ENCODE measurements around the gene DCLK1.

DCLK1 gene

DNA sequence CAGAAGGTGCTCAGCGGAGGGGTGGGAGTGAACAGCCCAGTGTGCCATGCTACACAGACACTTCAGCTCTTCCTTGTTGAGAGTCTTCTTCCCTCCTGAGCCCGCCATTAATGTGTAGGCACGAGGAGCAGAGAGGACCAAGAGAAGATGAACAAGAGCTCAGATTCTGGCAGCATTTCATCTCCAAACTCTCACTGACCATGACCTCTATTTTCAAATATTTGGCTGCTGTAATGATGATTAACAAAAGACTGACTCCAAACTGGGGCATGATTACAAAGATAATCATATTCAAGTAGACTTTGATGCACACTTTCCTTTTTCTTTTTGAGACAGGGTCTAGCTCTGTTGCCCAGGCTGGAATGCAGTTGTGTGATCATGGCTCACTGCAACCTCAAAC lies 236.5 kb downstream of the DCLK1 start:
- no peak for DNase-seq (ENCODE audit: low read depth in 2 of 2)

DNA sequence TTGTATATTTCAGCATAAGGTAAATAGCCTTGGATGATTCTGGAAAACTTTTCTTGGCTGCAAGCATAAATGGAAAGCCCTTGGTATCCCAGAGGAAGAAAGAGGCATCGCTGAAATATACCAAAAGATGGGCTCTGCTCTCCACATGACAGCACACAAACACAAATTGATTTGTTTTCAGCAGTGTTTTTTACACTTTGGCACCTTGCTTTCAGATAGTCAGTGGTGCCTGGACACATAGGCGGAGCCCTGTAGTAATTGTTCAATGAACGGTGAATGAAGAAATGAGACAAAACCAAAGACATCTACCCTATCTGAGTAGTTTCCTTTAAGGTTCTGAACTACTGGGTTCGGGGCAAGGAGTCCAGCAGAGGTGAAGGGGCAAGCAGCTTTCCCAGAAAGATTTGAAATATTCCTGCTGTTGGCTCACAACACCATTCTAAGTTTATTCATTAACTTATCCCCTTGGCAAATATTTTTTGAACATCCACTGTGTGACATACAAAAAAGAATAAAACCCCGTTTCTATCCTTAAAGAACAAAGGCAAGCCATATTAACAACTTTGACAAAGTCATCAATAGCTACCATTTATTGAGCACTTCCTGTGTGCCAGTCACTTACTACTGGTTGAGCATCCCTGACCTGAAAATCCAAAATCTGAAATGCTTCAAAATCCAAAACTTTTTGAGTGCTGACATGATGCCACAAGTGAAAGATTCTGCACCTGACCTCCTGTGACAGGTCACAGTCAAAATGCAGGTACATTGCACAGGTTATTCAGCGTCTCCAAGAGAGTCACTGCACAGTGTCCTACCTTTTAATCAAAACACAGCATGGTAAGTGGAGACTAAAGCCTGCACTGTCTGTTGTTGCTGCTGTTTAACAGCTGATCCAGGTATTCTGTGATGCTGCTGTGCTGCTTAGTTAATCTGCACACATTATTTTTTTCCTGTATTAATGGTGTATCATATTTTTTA lies 238.1 kb downstream of the DCLK1 start:
- no peak for DNase-seq (ENCODE audit: low read depth in 2 of 2)

DNA sequence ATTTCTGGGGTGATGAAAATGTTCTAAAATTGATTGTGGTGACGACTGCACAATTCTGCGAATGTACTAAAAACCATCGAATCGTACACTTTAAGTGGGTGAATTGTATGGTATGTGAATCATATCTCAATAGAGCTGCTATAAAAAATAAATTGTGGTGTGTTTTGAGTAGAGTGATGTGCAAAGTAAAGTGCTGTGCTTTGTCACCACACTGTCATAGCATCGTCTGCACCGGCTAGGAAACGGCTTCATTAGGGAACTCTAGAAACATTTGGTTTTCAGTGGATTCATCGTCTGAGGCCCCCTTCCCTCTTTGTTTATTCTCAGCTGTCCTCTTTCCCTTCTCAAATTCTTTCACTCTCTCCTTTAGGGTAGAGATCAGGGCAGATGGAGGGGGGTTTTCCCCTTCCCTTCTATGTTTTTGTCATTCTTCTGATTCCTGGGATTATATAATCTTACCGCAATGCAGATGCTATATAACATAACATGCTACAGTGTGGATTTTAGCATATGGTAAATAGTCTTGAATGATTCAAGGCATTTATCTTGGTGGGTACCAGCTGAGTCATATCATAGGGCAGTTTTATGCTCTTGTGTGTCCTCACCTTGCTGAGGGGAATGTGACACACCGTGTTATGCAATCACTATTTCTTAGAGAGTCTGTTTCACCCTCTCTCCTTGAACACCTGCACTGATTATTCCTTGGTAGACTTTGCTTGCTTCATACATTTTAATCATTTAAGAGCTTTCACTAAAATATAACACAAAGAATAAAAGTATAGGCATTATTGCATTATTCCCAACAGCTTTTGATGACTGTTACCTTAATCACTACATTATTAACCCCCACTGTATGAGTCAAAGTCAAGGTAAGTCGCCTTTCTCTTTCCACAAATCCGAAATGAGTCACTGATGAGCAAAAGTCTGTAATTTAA lies 239.4 kb downstream of the DCLK1 start:
- DNase-seq (ENCODE audit: low read depth in 2 of 2), result no peak

DNA sequence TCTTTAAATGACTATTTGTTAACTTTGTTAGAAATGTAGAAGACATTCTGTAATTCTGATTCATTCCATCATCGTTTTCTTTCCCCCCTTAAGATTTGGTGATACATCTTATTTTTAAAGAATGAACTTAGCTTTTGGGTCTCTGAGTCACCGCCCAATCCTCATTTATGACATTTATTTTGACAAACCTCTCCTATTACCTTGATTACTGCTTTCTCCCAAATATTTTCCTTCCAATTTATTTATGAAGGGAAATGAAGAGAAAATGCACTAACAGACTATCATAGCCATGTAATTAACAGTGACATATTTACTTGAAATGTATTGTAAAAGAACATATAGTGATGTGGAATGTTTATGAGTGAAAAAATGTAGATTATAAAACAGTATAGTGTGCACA lies 241.6 kb downstream of the DCLK1 start:
- DNase-seq (ENCODE audit: low read depth in 2 of 2), result no peak

DNA sequence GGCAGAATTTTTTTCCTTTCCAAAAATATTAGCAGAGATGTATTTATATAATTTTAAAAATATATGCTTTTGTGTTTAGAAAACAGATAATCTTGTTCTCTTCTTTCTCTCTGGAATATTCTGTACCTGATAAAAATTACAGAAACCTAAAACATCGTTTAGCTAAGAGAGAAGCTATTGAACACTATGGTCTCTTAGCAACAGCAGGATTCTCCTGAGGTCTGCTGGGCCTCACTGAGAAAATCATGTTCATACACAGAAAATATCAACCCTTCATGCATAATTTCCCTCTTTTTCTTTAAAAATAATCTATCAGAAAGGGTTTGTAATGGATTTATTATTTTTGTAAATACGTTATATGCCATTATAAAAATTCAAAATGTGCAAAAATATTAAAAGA lies 242.2 kb downstream of the DCLK1 start:
- DNase-seq (ENCODE audit: low read depth in 2 of 2), result no peak

DNA sequence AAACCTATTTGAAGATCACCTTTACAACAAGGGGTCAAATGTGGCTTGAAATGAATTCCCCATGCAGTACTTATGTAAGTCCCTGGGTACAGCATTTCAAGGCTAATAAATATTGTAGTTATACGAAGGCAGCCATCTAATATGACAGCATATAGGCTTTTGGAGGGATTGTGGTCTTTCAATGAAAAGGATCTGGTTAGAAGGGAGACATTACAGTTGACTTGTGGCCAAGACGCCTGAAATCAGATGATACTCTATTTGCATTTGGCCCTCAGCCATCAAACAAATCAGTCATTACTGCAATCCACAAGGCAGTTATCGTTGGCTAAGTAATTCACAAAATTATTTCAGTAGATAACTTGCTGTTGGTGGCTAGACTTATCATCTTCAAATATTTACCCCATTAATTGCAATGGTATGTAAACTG lies 242.7 kb downstream of the DCLK1 start:
- DNase-seq (ENCODE audit: low read depth in 2 of 2), result no peak

DNA sequence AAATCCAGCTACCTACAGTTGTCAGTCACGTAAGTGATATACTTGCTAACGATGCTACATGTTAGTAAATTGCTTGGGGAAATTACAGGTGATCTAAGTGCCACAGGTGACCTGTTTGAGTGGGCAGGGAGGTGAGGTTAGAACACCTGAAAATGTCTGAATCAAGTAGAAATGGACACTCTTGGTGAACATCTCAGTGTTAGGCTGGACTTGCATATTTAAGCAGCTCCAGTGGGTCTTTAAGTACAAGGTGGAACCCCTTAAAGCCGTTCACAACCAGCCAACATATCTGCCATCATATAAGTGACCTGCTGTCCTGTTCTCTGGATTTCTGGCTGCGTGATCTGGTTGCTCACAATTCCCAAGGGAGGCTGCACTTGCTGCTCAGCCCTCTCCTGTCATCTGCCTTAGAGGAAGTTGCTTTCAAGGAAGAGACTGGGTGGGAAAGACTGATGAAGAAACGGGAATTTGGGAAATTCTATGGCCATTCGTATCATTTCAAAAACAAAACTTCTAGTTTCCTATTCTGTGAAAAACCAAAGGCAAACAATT lies 244.0 kb downstream of the DCLK1 start:
- no peak for DNase-seq (ENCODE audit: low read depth in 2 of 2)

DNA sequence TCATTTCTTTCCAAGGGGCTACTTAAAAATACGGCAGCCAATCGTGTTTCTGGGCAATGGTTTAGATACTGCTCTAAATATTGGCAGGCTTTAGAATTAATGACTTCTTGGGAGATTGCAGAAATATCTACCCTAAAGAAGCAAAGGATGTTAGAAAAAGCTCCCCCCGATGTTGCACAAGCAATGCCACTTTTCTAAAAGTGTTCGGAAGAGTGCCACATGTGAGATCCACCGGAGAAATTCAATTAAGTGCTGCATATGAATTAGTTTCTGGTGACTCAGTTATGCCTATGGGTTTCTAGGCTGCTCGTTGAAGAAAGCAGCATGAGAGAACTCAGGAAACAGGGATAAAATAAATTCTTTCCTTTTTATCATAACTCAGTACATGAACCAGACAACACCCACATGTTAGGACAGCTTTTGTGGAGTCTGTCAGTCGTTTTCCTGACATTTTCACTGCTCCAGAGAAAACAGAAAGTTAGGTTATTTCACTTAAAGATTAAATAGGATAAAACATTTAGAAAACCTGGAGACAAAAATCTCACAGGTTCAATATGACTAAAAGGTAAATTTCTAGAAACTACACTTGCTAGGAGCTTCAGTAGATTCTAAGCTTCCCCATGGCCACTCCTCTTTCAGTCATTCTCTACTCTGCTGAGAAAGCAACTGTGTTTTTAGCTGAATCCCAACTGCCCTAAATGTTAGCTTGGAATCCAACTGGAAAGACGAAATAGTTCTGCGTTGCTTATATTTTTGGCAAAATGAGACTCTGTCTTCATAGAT lies 244.7 kb downstream of the DCLK1 start:
- DNase-seq (ENCODE audit: low read depth in 2 of 2), result no peak

DNA sequence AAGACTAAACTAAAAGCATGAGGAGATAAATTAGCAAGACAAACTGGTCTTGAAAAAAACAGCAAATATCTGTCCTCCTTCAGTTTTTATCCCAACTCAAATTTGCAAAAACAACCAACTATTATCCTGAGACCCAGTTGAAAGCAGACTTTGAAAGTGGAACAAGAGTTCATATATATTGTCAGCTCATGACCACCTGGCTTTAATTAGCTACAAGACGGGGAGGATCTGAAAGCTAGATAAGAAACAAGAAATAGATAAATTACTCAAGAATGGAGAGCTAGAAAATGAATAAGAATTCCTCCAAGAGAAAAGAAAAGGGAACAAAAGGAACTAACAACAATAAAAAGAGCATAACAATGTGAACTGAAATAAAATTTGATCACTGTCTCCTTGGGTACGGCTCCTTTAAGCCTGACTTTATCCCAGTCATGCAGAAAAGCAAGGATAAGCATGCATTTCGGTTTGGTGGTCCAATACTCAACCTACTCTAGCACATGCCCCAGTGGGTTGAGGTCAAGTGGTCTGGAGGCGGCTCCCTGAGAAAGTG lies 246.9 kb downstream of the DCLK1 start:
- no peak for DNase-seq (ENCODE audit: low read depth in 2 of 2)

DNA sequence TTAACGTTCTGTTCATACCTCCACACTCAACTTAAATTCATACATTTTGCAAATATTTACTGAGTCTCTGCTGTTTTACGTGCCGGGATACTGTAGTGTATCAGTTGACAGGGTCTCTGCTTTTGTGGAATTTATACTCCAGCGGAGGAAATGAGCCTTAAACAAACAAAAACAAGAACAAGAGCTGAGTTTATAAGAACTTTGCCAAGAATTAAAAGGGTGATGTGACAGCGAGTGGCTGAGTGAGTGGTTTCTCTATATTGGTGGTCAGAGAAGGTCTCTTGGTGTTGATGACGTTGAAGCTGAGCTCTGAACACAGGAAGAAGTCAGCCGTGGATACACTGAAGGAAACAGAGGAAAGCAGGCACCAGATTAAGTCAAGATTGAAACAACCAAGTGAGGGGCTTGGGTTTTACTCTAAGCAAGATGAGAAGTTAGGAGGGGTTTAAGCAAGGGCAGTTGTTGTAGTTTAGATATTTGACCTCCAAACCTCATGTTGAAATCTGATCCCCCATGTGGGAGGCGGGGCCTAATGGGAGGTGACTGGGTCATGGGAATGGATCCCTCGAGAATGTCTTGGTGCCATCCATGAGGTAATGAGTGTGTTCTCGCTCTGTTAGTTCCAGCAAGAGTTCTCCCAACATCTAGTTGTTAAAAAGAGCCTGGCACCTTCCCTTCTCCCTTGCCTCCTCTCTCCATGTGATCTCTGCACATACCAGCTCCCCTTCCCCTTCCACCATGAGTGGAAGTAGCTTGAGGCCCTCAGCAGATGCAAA lies 248.3 kb downstream of the DCLK1 start:
- no peak for DNase-seq (ENCODE audit: low read depth in 2 of 2)

DNA sequence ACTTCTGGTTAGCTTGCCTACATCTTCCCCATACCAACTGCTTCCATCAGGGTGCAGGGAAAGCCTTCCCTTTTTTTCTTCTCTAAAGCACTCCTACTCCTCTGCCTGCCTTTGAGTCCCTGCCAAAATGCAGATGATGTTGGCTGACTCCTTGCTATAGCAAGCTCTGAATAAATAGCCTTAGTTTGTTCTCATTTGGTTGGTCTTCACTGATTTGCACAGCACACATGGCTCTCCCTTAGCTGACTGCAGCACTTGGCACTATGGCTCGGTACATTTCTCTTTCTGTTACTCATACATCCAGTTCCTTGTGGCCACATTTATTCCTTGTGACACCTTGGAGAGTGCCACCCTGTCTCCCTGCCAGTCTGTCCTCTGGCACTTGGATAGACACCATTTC lies 249.8 kb downstream of the DCLK1 start:
- no peak for DNase-seq (ENCODE audit: low read depth in 2 of 2)

DNA sequence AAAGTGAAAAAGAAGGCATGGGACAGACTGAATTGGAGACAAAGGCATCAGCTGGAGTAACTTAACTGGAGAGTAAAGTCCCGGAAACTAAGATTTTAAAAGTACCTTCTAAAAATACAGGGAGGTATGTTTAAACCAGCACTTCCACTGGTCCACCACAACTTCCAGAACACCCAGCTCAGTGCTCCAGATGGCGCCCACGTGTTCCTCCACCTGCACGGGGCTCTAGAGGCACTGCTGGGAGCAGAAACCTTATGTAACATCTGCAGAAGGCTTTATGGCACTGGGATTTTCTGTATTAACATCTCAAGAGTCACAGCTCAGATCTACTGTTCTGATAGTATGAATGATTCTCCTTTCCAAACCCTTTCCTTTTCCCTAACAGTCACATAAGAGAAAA lies 252.1 kb downstream of the DCLK1 start:
- DNase-seq (ENCODE audit: low read depth in 2 of 2), result no peak

DNA sequence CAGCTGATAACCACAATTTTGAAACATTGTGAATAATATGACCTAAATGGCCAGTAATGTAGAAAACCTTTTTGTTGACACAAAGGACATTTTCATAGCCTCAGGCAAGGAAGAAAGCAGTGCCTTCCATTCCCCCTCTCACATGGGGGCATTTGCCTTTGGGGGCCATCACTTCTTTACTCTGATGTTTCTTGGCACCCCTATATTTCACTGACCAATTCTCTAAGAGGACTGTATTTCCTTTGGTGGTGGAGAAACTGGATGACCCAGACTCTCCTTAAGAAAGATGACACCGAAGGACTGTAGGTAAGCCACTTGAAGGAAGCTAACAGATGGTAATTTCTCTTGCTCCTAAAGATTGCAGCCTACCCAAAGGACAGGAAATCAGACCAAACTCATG lies 254.6 kb downstream of the DCLK1 start:
- DNase-seq (ENCODE audit: low read depth in 2 of 2), result no peak

DNA sequence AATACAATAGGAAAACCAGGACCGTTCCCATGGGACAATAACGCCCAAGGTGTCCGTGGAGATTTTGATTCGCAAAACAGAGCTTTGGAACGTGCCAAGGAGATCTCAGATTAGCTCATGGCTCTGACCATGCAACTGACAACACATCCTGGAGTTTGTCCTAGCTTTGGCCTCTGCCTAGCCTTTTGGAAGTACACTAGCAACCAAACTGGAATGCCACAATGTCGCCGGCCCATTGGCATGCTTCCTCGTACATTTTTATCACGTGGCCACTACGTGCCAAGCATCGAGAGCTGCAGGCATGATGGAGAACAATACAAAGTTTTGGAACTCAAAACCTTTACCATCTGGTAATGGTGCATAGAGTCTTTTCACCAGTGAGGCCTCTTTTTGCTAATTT lies 256.5 kb downstream of the DCLK1 start:
- no peak for DNase-seq (ENCODE audit: low read depth in 2 of 2)

DNA sequence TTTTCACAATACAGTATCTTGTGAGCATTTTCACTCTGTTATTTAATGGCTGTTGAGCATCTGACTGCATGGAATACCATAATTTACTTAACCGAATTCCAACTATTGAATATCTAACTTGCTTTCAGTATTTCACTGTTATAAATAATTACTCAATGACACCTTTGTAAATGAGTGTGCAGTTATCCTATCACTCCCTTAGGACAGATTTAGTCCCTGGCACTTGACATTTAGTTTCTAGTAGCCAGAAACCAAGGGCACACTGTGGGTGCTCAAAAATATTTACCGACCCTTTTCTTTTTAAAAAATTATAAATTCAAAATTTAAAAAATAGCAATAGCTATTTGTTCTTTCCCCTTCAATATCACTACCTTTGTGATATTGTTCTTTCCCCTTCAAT lies 258.8 kb downstream of the DCLK1 start:
- DNase-seq (ENCODE audit: low read depth in 2 of 2), result no peak

DNA sequence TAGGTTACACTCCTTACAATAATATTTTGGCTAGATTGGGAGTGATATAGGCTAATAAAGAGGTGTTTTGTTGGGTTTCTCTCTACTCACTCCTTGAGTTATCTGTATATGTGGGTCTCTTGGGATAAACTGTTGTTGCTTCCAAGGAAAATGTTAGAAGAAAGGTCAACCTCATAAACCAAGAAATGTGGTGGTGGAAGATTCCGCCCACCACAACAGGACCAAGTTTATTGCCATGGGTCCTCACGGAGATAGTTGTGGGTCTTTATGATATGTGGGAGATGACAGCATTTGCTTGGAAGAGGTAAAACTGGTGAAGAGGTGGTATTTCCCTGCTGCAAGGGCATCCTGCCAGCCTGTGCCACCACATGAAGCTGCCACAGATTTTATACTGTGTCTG lies 259.6 kb downstream of the DCLK1 start:
- DNase-seq (ENCODE audit: low read depth in 2 of 2), result no peak

DNA sequence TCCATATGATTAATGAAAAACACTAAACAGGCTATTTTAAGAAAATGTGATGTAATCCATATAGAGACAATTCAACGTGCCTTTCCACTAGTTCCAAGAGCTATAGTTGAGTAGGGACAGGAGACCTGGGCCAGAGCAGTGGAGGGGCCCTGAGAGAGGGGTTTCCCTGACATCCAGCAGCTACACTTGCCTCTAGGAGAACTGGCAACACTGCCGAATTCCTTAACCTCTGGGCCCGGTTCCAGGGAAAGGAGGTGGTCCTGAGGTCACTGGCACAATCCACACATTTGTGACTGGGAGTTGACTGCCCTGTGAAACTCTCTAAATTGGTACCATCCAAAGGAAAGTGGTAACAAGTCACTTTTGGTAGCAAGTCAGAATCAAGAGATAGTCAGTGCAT lies 264.4 kb downstream of the DCLK1 start:
- no peak for DNase-seq (ENCODE audit: low read depth in 2 of 2)

DNA sequence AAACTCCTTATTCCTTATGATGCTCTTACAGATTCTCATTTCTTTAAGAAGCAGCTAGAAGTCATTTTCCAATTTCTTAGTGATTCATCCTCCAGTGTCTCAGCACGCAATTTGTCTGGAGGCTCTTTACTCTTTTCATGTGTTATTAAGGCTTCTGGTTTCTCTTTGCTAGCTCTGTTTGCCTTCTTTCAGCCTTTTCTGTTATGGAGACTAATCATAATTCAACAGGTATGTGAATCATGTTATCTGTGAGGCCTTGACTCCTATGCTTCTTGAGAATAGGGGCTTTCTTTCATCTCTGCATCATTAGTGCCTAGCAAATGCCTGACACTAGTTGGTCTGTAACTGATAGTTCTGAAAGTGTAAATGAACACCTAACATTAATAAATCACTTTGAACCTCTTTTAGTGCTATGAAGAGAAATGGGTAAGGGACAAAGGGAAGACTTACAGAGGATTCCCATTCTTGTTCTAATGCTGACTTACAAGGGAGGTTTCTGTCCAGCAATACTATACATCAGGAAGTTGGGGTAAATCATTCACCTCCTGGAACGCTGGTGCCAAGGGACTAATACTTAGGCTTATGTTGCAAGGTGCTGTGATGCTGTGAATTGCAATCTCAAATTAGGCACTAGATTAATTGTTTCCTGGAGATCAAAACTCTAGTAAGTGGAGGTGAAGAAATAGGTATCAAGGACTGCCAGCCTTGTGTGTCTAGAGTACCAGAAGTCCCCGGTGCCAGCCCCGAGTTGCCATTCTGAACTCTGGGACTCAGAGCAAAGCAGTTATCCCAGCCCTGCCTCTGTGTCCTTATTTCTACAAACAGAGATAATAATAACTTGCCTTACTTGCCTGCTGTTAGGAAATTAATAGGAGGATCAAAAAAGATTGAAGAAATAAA lies 265.6 kb downstream of the DCLK1 start:
- DNase-seq (ENCODE audit: low read depth in 2 of 2), result no peak

DNA sequence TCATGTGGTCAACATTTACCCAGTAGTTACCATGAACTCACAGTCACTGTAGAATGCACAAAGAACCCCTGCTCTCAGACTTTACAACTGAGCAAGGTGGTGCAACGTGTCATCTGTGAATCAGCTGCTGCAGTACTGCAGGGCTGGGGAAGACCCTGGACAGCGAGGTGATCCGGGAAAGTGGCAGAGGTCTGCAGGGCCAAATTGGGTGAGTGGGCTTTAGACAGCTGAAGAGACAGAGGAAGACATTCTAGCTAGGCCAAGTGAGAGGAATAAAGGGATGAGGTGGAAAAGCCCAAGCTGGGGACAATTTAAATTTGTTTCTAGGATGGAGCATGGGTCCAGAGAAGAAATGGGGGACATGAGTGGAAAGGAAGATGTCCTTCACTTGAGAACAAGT lies 270.5 kb downstream of the DCLK1 start:
- DNase-seq (ENCODE audit: low read depth in 2 of 2), result no peak
